ENCODE measurements around the gene CD6.

CD6 gene

DNA sequence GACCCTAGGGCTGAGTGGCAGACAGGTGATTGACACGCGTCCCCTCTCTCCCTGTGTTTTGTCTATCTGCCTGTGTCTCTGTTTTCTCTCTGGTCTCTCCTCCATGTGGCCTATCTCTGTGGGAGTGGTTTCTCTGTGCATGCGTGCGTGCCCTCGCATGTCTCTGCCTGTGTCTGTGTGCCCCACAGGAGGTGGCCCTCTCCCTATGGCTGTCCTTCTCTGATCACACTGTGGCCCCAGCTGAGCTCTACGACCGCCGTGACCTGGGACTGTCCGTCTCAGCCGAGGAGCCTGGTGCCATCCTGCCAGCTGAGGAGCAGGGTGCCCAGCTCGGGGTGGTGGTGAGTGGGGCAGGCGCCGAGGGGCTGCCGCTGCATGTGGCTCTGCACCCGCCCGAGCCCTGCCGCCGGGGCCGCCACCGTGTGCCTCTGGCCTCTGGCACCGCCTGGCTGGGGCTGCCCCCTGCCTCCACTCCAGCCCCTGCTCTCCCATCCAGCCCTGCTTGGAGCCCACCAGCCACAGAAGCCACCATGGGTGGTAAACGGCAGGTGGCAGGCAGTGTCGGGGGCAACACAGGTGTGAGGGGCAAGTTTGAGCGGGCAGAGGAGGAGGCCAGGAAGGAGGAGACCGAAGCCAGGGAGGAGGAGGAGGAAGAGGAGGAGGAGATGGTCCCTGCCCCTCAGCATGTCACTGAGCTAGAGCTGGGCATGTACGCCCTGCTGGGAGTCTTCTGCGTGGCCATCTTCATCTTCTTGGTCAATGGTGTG, 35.6 kb upstream of the CD6 start:
- DNase-seq = no peak

DNA sequence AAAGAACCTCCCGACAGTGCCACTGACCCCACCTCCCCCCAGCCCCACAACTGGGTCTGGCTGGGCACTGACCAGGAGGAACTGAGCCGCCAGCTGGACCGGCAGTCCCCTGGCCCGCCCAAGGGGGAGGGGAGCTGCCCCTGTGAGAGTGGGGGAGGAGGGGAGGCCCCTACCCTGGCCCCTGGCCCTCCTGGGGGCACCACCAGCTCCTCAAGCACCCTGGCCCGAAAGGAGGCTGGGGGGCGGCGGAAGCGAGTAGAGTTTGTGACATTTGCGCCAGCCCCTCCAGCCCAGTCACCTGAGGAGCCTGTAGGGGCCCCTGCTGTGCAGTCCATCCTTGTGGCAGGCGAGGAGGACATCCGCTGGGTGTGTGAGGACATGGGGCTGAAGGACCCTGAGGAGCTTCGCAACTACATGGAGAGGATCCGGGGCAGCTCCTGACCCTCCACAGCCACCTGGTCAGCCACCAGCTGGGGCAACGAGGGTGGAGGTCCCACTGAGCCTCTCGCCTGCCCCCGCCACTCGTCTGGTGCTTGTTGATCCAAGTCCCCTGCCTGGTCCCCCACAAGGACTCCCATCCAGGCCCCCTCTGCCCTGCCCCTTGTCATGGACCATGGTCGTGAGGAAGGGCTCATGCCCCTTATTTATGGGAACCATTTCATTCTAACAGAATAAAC, 34.9 kb upstream of the CD6 start:
- no peak for DNase-seq

DNA sequence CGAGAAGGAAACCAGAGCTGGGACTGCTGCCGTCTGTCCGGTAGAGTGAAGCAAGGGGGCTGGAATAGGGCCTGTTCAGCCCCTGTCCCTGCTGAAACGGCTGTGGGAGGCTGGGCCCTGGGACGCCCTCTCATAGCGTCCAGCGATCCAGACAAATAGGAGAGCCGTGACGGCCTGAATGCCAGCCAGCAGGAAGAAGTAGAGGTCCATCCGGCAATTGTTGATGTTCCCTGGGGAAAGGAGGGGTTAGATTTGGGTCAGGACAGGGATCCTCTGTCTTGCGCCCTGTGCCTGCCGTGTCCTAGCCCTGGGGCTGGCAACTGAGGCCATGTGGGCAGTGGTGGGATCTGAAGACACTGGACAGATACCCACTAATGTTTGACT, 34.3 kb upstream of the CD6 start:
- no peak for DNase-seq

DNA sequence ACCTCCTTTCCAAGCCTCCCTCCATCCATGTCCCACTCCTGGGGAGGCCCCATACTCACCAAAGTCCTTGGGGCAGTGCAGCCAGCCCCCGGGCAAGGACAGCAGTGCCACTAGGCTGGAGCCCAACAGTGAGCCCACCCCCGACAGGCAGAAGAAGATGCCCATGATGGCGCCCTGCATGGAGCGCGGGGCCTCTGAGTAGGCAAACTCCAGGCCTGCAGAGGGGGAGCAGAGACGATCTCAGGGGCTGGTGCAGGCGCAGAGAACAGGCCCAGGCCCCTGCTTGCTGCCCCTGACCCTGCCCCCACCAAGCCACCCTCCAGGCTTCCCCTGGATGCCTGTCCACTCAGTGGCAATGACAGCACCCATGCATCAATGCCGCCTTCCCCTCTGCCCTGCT, 33.7 kb upstream of the CD6 start:
- no peak for DNase-seq

DNA sequence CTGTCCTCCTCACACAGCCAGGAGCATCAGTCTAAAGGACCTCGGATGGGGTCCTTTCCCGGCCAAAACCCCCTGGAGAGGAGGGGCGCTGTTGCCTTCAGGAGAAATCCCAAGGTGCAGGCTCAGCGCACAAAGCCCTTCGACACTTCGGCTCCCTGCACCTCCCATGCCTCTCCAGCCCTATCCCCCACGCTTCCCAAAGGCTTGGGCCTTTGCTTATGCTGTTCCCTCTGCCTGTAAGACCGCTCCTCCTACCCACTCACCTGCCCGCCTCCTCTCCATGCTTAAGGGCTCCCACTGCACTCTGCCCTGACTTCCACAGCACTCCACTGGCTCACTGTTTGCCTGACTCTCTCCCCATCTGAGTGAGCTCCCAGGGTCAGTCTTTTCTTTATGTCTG, 33.0 kb upstream of the CD6 start:
- DNase-seq = no peak

DNA sequence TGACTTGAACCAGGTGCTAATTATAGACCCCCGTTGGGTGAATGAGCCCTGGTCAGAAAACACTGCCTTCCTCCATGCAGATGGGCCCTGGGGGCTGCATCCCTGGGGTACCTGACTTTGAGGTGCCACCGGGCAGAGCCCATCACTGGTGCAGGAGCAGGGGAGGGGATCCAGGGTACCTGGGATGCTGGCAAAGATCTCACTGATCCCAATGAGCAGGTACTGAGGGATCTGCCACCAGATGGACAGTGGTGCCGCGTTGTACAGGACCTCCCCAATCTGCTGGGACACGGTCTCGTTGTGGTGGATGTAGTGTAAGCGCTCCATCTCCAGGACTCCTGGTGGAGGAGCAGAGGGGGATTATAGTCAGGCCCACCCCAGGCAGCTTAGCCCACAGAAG, 32.2 kb upstream of the CD6 start:
- no peak for DNase-seq

DNA sequence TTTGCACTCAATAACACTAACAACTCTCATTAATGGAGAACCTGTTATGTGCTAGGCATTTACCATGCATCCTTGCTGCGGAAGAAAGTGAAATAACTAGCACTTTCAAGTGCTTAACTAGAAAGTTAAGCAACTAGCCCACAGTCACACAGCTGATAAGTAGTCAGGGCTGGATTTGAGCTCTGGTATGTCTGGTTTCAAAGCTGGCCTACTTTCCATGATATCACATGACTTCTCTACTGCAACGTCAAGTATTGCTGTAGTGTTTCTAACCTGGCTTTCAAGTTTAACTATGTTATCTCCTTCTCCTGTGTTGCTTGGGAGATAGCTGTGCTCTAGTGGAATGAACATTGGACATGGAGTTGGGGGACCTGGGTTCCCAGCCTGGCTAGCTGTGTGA, 31.6 kb upstream of the CD6 start:
- no peak for DNase-seq

DNA sequence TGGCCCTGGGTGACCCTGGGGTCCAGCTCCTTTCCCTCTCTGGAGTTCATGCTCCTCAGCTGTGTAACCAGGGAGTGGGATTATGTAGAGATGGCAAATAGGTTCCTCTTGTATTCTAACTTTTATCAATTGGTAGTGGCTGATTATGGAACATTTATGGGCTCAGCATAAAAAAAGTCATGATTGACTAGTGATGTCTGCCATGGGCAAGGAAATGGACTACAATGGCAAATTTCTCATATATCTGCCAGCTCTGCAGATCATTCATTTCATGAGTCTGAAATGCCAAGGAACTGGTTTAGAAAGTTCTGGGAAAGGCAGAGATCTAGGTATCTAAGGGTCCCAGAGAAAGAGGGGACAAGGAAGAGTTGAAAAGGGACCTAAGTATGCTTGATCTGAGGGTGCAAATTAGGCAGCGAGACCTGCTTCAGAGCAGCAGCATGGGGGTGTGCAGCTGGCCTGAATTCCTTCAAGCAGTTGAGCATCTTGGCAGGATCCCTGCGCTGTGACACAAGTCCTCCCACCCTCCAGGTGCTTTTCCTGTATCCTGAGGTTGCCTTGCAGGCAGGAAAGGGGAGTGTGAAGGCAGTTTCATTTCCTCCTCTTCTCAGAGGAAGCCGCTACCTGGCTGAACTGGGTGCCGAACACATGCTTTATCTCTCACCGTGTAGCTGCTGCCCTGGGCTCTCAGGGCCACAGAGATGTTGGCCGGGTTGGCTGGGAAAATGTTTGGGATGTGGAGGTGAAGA, 29.9 kb upstream of the CD6 start:
- DNase-seq = no peak

DNA sequence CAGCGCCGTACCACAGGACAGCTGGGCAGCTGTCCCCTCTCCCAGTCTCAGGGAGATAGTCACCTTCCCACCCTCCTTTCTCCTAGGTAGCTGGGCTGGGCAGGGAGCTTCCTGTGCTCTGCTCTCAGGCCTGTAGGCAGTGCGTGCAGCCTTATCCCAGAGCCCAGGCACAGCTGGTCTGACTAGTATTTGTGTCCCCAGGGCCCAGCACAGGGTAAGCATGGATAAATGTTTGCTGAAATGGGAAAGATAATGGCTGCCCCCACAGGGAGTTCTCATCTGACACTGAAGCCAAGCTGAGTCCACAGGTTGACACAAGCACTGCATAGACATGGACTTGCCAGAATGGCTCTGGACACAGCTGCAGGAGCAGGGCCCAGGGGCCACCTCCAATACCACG, 29.3 kb upstream of the CD6 start:
- DNase-seq = no peak

DNA sequence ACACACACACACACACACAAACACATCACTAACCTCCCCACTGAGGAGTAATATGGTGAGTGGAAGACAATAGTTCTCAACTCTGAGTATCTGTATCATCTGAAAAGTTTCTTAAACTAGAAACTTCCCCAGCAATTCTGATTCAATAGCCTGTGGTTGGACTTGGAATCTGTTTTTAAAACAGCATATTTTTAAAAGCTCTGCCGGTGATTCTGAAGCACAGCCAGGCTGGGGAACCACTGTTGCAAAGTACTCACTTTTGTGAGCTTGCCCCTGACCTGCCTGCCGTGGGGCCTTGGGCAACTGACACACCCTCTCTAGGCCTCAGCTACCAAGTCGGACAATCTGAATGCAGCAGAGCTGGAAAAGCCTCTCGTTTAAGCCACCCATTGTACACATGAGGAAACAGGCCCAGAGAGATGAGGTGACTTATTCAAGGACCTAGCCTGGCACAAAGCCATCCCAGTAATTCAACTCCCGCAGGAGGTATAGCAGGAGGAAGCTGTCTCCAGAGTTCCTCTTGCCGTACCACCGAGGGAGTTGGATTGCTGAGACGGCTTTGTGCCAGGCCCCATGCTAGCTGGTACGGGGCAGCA, 28.4 kb upstream of the CD6 start:
- no peak for DNase-seq

DNA sequence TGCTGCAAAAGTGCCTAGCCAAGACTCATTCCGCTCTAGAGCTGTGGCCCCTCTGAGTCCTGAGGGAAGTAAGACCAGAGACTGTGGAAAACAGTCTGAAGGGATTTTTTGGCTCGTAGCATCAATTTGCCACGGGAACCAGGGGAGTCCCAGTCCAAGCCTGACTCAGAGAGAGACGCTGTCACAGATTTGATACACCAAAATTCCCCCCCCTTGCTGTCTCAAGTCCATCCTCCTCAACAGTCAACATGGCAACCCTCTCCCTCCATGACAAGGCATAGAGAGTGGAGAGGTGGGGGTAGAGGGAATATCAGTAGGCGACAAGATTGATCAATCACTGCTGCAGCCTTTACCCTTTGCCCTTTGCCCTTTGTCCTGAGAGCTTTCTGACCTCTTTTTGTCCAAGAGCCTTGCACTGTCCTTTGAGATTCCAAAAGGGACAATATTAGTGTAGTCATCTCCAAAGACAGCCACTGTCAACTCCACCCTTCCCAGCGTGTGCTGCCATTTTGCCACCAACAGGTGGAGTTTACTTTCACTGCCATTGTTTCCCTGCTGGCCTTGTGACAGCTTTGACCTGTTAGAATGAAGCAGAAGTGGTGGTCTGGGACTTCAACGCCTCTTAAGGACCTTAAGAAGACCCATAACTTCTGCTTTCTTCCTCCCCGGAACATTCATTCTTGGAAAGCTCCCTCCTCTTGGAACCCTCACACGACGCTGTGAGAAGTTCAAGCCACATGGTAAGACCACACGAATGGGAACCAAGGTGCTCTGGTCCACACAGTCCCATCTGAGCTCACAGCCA, 26.8 kb upstream of the CD6 start:
- no peak for DNase-seq

DNA sequence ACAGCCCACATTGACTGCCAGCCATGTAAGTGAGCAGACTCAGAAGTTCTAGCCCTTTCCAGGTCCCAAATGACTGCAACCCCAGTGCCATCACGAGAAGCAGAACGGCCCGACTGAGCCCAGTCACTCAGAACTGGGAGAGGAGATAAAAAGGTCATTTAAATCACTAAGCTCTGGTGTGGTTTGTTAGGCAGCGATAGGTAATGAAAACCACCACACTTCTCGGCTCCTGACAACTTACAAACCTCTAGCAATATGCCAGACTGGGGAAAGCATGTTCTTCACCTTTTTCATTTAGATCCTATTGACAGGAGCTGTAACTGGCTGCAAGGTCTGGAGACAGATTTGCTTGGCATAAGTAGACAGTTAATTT, 26.2 kb upstream of the CD6 start:
- DNase-seq = no peak

DNA sequence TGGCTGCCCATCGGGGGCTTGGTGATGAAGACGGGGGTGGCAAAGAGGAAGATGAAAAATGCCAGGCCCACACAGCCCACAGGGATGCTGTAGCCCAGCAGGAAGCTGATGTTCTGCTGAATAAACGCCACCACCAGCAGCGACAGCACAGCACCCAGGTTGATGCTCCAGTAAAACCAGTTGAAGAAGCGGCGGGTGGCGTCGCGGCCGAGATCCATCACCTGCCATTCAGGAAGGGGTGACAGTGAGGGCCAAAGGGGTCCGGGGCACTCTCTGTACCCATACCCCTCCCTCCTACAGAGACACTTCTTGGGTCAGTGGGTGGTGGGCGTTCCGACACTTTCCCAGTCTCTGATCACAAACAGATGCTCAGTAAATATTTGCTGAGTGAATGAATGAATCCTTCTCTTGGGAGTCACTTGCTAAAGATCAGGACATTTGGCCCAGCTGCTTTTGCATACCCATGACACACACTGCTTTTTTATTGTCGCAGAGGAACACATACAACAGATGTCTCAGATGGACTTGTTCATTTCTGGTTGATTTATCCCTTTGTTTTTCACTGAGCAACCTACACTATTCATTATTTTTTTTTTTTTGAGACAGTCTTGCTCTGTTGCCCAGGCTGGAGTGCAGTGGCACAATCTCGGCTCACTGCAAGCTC, 24.7 kb upstream of the CD6 start:
- no peak for DNase-seq

DNA sequence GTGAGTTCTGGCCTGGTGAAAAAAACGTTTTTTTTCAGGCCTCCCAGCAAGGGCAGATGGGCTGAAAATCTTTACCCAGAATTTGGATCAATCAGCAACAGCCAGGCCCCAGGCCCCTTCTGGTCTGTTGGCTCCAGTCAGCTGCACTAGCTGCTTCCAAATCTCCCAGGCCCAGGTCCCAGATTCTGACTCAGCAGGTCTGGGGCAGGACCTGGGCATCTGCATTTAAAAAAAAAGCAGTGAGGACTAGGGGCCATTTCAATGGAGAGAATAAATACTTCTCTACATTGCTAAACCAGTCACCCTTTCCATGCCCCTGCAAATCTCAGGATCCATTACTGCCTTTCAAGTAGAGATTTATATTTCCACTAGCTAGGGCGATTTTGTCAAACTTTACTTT, 23.8 kb upstream of the CD6 start:
- no peak for DNase-seq

DNA sequence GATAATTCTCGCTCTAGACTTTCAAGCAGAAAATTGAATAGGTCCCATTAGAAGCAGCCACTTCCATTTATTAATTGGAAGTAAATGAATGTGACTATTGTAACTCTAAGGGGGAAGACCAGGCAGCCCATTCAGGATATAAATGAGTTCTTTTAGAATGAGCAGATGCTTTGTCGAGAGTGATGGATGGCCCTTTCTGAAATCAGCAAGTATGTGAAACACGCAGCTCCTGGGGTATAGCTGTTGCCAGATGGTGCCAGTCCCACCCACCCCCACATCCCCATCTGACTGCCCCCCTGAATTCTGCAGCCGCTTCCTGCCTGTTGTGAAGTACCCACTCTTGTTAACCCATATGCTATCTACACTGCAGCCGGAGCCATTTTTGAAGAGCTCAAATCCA, 23.2 kb upstream of the CD6 start:
- DNase-seq = no peak

DNA sequence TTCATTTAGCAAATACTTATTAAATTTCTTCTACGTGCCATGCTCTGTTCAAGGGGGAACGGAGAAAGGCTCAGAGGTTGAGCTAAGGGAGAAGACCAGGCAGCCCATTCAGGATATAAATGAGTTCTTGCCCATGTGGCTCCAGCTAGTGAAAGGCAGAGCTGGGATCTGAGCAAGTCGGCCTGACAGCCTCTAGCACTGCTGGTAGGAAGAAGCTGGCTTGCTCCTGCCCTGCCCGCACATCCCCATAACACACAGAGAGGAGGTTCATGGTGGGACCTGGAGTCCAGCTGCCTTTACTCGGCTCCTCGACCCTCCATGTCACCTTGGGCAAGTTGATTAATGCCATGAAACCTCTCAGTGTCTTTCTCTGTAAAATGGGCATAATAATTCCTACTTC, 21.5 kb upstream of the CD6 start:
- no peak for DNase-seq

DNA sequence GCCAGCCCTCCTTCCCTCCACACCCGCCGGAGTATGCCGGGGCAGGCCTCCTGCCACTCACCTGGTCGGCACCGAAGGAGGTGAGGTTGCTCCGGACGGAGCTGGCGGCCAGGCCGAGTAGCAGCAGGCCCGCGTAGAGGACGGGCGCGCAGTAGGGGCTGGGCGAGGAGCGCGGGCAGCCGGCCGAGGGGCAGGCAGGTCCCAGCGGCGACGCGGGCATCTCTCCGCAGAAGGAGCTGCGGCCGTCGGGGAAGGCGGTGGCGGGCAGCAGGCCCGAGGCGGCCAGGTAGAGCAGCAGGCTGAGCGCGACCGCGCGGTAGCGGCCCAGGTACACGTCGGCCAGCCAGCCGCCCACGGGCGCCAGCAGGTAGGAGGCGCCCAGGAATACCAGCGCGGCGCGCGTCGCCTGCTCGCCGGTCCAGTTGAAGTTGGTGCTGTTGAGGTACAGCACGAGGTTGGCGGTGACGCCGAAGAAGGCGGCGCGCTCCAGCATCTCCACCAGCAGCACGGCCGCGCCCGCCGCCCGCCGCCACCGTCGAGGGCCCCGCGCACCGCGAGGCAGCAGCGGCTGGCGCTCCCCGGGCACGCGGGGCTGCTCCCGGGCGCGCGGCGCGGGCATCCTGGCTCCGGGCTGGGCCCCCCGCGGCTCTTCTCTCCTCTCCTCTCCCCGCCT, 20.4 kb upstream of the CD6 start:
- peak; percentile 52 for DNase-seq

DNA sequence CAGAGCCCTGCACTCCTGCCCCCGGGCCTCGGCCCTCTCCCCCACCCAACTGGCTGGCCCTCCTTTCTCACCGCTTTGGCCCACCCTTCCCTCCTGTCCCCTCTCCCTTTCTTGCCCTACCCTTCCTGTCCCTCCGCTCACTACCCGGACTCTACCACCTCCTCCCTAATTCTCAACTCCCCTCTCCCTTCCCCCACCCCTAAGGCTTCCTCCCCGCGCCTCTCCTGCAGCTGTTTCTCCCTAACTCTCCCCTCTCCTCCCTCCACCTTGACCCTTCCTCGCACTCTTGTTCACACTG, 19.9 kb upstream of the CD6 start:
- no peak for DNase-seq

DNA sequence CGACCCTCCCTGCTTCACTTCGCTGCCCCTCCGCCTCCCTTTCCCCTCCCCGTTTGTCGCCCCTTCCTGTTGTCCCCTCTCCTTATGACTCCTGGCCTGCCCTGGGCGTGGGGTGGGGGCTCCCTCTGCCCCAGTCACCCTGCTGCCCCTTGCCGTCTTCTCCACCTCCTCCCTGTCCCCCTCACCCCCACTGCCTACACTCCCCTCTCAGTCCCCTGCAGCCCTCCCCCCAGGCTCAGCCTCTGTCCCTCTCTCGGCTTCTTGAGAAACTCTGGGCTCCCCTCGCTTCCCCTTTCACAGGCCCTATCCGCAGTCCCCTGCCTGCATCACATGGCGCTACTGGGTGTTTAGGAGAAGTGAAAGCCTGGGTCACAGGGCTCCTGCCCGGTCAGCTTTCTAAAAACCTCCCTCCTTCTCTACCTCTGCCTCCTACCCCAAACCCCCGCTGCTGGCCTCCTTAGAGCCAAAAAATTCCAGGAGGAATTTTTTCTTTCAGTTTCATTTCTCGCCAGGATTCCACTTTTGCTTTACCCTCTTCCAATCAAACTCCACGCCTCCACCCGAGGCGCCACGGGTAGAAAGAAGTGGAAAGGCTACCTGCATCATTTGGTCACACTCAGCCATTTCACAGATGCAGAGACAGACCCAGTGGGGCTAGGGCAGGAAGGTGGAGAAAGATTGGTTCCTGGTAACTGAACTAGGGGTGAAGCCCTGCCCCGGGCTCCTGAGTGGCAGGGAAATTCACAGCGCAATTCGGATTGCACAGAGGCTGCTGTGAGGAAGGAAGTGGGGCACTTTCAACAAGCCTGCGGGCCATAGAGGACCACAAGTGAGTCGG, 19.4 kb upstream of the CD6 start, which contains the start of gene SLC15A3:
Gene SLC15A3, minus strand, starts transcription at position 273 of the 838 bp plus-strand sequence. CDS start 625 bp downstream, outside the sequence.
- peak; percentile 46 for DNase-seq

DNA sequence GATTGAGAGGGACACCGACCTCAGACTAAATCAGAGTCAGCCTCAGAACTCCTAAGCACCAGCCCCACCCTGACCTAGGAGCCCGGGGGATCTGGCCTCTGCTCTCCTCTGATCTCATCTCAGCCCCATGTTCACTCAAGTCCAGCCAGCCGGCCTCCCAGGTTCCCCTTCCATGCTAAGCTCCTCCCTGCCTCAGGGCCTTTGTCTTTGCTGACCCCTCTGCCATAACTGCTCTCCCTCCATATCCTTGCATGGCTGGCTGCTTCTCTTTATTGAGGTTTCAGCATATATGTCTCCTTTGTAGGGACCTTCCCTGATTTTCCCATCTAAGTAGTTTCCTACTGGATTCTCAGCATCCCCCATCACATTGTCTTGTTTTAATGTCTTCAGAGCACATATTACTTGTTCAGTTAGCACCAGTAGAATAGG, 18.7 kb upstream of the CD6 start:
- DNase-seq = no peak

DNA sequence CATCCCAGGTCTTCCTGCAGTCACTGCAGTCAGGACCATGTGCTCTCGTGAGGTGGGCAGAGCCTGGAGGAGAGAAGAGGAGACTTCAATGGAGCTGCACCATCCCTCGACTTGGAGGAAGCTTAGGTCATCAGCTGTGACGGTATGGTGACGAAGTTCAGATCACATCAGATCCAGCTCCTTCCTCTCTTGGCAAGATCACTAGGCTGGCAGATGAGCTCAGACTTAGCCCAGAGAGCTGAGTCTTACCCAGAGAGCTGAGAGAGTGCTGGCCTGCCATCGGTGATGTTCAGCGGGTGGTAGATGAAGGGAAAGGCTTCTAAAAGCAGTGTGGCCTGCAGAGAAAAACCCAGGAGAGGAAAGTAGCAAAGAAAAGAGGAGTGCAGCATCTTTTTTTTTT, 17.7 kb upstream of the CD6 start:
- no peak for DNase-seq

All from stimulated activated CD4-positive, alpha-beta T cell treated with anti-CD3 and anti-CD28 coated beads, Interleukin-15, amount 100 ng/mL, for 24 hours (primary cell).